Suprapubic skin (tissue), 4 donors: ENCODE results near the gene NUMA1.

Experiments
- EP300 ChIP-seq: sonication (generic); formaldehyde crosslinking; IDR thresholded peaks from one replicate; pipeline ENCODE4 v1.6.1; 2017; ENCODE audit warnings: antibody characterized with exemption
- POLR2A ChIP-seq, 2 donors: fragments of 450-650 bp; IDR thresholded peaks; one replicate each; pipeline ENCODE4 v1.6.1; 2017; ENCODE audit warnings: antibody characterized with exemption in 2 of 2, mild to moderate bottlenecking in 2 of 2, moderate library complexity in 2 of 2
- POLR2AphosphoS5 ChIP-seq, 3 donors: sonication (generic); formaldehyde crosslinking; IDR thresholded peaks; one replicate each; pipeline ENCODE4 v1.6.1; 2017; ENCODE audit warnings: antibody characterized with exemption in 3 of 3
- TF ChIP-seq, protein P1 (sequence below), 2 donors: fragments of 200-600 bp in 1 of 2; fragments of 450-650 bp in 1 of 2; sonication (generic) in 1 of 2; IDR thresholded peaks; one replicate each; pipeline ENCODE4 v1.5.1; 2016 to 2019; ENCODE audit warnings: antibody characterized with exemption in 2 of 2, mild to moderate bottlenecking in 1 of 2, moderate library complexity in 1 of 2

DNA sequence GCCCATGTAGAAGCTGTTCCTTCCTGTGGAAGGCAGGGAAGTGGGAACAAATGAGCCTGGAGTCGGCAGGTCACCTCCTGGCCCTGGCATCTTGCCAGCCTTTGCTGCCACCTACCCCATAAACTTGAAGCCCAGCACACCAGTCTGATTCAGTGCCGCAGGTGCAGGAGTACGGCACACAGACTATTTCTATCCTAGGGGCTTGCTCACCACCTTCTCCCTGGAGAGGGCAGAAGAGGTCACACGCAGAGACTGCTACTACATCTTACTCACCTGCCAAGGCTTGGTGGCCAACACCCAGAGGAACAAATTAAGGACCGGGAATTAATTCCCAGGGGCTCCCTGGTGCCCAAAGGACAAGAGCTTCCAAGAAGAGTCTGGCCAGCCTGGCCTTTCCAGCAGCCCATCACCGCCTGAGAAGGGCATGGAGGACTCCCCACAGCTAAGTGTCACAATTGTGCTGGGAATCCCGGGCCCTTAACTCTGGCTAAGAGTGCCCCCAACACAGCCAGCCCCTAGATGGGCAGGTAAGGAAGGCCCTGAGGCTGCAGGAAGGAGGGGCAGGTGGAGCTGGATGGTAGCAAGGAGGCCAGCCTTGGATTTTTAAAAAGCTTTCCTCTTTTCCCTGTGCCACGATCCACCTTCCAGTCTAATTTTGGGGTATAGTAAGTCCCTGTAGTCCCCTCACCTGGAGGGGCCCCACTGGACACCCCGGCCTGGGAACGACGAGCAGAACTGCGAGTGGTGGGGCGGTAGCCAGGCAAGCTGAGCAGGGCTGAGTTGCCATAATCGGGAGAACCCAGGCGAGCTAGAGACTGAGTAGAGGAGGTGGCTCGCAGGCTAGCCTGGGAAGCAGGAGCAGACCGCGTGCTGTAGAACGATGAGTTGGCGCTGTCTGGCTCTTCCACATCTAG, 74.7 kb downstream of the NUMA1 start:
- TF ChIP-seq, protein P1, sequence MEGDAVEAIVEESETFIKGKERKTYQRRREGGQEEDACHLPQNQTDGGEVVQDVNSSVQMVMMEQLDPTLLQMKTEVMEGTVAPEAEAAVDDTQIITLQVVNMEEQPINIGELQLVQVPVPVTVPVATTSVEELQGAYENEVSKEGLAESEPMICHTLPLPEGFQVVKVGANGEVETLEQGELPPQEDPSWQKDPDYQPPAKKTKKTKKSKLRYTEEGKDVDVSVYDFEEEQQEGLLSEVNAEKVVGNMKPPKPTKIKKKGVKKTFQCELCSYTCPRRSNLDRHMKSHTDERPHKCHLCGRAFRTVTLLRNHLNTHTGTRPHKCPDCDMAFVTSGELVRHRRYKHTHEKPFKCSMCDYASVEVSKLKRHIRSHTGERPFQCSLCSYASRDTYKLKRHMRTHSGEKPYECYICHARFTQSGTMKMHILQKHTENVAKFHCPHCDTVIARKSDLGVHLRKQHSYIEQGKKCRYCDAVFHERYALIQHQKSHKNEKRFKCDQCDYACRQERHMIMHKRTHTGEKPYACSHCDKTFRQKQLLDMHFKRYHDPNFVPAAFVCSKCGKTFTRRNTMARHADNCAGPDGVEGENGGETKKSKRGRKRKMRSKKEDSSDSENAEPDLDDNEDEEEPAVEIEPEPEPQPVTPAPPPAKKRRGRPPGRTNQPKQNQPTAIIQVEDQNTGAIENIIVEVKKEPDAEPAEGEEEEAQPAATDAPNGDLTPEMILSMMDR (IDR thresholded peaks at IDR 0.05), result no peak
- TF ChIP-seq POLR2A (IDR thresholded peaks at IDR 0.05) (no peak), POLR2AphosphoS5 (IDR thresholded peaks at IDR 0.05) (no peak), EP300 (no peak)
